Pons (tissue), 1 donor: Measurements from ENCODE around the gene TRMT13.
A peak's percentile ranks its signal among the peaks of the same experiment; 100 is the strongest.

Experiments
- DNase-seq: peaks from one replicate; pipeline ENCODE4 v3.0.0-alpha.2; 2016; ENCODE audit warnings: low spot score

TRMT13 gene

GRCh38 chr1:100132566-100133477 is at the start of gene TRMT13, which contains the start of gene SASS6:
Gene TRMT13 (plus strand): TSS chr1:100133163. CDS start chr1:100133169, 6 bp downstream.
Gene SASS6 (minus strand): TSS chr1:100132930. CDS start chr1:100132814, 116 bp downstream.
- DNase-seq: peak; percentile 99

GRCh38 chr1:100087396-100087795 is 45.6 kb upstream of the TRMT13 start:
- DNase-seq: no peak

GRCh38 chr1:100089082-100089481 is 43.9 kb upstream of the TRMT13 start:
- DNase-seq: no peak

- DNase-seq: no peak
These were observed 42.5 kb upstream of the TRMT13 start for GRCh38 chr1:100090471-100090870.

- no peak for DNase-seq
These were observed 32.8 kb upstream of the TRMT13 start for GRCh38 chr1:100100202-100100601.

GRCh38 chr1:100101564-100101963 is 31.4 kb upstream of the TRMT13 start:
- DNase-seq: no peak

- DNase-seq: peak; percentile 42
These were observed 25.3 kb upstream of the TRMT13 start for GRCh38 chr1:100107696-100108095.

- DNase-seq: no peak
These were observed 23.4 kb upstream of the TRMT13 start for GRCh38 chr1:100109554-100110066.

GRCh38 chr1:100115524-100115923 is 17.4 kb upstream of the TRMT13 start:
- no peak for DNase-seq

GRCh38 chr1:100122177-100122576 is 10.8 kb upstream of the TRMT13 start:
- DNase-seq: no peak

GRCh38 chr1:100127226-100127625 is 5.7 kb upstream of the TRMT13 start:
- DNase-seq: no peak

- DNase-seq: no peak
These were observed 2.3 kb upstream of the TRMT13 start for GRCh38 chr1:100130552-100131077.

- DNase-seq: no peak
These were observed 1.3 kb upstream of the TRMT13 start for GRCh38 chr1:100131623-100132022.

GRCh38 chr1:100134872-100135271 is 1.9 kb downstream of the TRMT13 start:
- DNase-seq: peak; percentile 25

- DNase-seq: no peak
These were observed 4.6 kb downstream of the TRMT13 start for GRCh38 chr1:100137602-100138001.

- DNase-seq: no peak
These were observed 8.2 kb downstream of the TRMT13 start for GRCh38 chr1:100141192-100141591.

GRCh38 chr1:100142343-100142742 is 9.4 kb downstream of the TRMT13 start:
- DNase-seq: no peak

- no peak for DNase-seq
These were observed 12.2 kb downstream of the TRMT13 start for GRCh38 chr1:100145116-100145515.

- no peak for DNase-seq
These were observed 14.0 kb downstream of the TRMT13 start for GRCh38 chr1:100146958-100147357.

GRCh38 chr1:100147875-100148274 is 14.9 kb downstream of the TRMT13 start:
- DNase-seq: no peak

GRCh38 chr1:100151679-100152078 is 18.7 kb downstream of the TRMT13 start:
- DNase-seq: no peak

- DNase-seq: peak; percentile 37
These were observed 19.3 kb downstream of the TRMT13 start for GRCh38 chr1:100152271-100152670.

GRCh38 chr1:100162881-100163280 is 29.9 kb downstream of the TRMT13 start:
- DNase-seq: no peak
